HG03442 (cell line): ENCODE data around the gene NDUFA1.
"Not testable (repeated sequence)": the region's sequence is repeated elsewhere in the genome, so short reads cannot be mapped to it uniquely, and the experiment has no call there.

Experiments
- ATAC-seq: cut with Tn5 transposase; IDR thresholded peaks from one replicate; pipeline ENCODE4 v1.9.1; 2021; ENCODE audit warnings: mild to moderate bottlenecking, moderate library complexity; ENCODE audit not compliant: unreplicated experiment

NDUFA1 gene

DNA sequence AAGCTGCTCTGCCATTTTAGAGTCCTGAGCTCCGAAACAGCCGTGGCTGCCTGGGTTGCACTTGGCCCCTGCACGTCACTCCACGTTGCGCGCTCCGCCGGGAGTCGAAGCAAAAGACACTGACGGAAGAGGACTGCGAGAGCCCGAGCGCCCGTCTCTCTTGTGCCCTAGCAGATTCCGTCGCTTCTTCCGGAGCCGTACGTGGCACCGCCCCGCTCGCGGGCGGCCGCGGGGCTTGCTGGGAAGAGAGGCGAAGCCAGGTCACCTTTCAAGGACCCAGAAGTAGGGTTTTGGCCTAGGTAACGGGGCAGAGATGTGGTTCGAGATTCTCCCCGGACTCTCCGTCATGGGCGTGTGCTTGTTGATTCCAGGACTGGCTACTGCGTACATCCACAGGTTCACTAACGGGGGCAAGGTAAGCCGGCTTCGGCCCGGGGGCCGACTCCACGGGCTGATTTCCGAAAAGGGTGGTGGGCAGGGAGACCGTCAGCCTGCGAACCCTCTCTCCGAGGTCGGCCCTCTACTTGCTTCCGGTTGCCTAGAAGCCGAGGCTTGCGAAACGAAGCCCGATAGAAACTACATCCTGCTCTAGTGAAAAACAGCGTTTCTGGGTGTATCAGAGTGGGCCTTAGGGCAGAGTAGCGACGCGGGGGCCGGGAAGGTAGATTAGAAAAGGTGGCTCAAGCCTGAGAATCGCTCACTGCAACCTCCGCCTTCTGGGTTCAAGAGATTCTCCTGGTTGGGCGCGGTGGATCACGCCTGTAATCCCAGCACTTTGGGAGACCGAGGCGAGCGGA is at the start of gene NDUFA1, which contains the start of gene RNF113A:
Gene NDUFA1 (plus strand): TSS at position 234 of the 797 bp plus-strand sequence. CDS start 80 bp downstream, at position 314.
Gene RNF113A (minus strand): TSS at position 135 of the 797 bp plus-strand sequence. CDS start 120 bp downstream, at position 15.
- ATAC-seq, result peak; percentile 91

DNA sequence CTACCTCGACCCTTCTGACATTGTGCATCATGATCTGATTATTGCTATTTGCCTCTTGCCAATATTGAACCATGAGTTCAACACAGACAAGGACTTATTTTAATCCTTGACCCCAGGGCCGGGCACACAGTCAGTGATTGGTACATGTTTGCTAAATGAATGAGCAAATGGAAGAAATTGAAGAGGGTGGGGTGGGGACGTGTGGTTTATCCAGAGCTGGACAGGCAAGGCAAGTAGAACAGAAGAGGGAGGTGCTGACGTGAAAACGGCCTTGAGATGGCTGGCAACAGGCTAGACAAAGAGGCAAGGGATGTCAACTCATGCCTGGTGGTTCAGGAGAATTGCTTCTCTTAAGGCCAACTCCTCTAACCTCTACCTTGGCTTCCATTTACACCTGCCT is 47.4 kb upstream of the NDUFA1 start:
- ATAC-seq, result not testable (repeated sequence)

DNA sequence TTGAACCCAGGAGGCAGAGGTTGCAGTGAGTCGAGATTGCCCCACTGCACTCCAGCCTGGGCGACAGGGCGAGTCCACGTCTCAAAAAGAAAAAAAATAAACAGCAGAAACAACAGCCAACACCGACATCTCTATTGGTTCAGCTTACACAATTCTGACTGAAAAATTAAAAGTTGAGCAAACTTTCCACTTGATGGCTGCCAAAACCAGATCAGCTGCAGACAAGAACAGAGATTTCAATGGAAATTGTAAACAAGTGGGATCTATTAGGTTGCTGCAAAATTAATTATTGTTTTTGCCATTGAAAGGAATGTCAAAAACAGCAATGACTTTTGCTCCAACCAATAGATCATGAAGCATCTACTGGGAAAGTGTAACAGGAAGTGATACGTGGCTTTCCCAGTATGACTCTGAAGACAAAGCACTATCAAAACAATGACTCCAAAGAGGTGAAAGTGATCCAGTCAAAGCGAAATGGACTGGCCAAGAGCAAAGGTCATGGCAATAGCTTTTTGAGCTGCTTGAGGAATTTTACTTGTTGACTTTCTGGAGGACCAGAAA is 45.2 kb upstream of the NDUFA1 start:
- no peak for ATAC-seq

DNA sequence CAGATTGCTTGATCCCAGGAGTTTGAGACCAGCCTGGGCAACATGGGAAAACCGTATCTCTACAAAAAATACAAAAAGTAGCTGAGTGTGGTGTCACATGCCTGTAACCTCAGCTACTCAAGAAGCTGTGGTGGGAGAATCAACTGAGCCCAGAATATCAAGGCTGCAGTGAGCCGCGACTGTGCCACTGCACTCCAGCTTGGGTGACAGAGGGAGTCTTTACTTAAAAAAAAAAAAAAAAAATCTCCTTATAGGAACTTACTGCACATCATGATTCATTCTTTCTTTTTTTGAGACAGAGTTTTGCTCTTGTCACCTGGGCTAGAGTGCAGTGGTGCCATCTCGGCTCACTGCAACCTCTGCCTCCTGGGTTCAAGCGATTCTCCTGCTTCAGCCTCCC is 43.2 kb upstream of the NDUFA1 start:
- no peak for ATAC-seq

DNA sequence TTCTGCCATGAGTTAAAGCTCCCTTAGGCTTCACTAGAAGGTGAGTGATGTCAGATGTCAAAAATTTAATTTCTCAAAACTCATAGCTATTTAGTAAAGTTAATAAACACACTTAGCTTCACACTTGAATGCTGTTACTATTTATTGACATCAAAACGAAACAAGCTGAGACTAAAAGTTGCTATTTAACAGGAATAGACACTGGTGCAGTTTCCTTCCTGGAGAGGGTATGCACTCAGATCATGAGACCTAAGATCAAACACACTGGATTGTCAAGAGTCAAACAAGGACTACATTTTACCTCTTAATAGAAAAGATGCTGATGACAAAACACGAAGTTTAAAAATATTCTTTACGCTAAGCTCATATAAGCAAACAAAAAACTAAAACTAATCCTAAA is 37.7 kb upstream of the NDUFA1 start:
- no peak for ATAC-seq

DNA sequence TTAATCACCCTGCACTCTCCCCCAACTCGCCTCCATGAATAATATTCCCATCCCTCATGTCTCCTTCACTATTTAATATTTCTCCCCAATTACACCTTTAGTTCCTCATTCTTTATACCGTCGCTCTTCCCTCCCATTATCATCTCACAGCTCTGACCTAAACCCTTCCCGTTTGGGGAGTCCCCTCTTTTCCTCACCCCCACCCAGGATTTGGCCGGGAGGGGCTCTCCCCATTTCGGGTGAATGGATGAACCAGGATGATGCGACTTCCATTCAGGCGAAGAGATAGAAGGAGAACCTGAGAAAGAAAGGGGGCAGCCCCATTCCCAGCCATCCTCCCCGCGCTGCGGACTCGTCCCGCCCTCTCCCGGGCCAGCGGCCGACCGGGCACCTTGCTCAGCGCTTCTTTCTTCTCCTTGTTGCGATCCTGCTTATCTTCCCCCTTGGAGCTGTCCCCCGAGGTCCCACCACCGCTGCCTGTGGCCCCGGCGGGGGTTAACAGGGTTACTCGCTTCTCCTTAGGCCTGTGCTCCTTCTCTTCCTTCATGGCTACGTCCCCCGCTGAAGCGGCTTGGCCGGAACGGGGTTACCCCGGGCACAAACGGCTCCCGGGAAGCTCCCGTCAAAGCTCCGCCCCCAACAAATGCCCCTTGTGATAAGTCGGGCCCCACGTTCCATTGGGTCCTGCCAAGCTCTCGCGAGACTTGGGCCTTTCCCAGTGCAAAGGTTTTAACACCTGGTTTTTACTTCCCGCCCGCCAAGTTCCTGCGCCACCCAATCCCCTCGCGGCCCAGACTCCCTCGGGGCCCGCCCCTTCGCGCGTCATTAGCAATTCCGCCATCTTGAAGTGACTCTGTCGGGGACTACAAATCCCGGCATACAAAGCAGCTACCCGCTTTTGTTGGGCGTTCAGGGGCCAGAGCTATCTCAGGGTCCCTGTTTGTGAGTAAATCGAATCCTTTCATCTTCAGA is 19.0 kb upstream of the NDUFA1 start, which contains the start of gene UPF3B:
Gene UPF3B (minus strand): TSS at position 582 of the 972 bp plus-strand sequence. CDS start 35 bp downstream, at position 547.
- peak; percentile 97 for ATAC-seq

DNA sequence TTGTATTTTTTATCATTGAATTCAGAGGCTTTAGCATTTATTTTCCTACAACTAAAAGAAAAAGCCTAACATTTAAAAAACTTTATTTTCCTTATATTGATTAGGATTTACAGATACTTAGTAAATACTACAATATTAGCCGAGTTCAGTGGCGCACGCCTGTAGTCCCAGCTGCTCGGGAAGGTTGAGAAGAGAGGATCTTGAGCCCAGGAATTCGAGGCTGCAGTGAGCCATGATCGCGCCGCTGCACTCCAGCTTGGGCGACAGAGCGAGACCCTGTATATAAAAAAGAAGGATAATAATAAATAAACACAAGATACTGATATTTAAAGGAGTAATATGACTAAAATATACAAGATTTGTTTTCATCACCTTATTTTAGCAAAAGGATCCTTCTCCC is 18.2 kb upstream of the NDUFA1 start:
- no peak for ATAC-seq

DNA sequence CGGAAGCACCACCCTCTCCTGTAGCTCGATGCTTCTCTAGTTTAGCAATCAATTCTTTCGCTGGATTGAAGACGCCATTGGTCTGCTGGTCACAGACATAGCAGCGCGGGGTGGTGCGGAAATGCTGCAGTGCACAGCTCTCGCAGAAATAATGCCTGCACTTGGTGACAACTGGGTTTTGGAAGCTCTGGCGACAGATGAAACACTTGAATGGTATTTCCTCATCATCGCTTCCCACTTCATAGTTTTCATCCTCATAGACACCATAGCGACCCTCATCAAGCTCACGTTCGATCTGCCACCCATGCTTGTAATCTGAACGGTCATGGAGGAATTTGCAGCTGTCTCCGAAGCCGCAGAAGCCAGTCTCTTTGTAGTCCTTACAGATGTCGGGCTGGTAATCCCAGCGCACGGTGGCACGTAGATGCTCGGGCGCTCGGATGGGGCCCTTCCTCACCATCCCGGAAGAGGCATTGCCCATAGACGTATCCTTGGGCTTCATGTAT is 953 bp upstream of the NDUFA1 start:
- peak; percentile 16 for ATAC-seq

DNA sequence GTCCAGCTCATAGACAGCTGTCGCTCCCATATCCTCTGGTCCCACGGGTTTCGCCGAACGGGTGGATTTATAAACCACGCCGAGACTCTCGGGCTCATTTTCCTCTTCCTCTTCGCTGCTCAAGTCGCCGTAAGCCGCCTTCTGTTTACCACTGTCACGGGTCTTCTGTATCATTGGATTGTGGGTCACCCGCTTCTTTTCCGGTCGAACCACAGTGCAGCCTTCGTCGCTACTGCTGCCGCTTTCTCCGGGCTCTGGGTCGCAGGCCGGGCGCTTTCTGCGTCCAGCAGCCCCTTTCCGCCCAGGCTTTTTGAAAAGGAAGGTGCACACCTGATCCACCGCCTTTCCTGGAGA is 410 bp upstream of the NDUFA1 start:
- peak; percentile 36 for ATAC-seq

DNA sequence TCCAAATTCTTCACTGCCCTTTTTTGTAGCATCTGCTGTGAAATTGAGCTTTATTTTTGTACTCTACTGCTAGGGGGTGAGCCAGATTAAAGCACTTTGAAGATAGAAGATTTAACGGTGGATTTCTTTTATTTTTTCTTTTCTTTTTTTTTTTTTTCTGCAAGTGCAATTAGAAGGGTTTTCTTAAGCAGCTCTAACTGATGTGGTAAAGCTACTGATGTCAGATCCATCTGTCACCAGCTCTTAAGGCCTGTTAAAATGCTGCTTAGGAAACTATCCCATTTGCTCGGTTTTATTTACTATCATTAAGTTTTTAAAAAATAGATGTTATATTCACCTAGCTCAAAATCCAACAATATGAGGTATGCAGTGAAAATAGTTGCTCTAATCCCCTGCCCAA is 7.1 kb downstream of the NDUFA1 start:
- ATAC-seq, result no peak

DNA sequence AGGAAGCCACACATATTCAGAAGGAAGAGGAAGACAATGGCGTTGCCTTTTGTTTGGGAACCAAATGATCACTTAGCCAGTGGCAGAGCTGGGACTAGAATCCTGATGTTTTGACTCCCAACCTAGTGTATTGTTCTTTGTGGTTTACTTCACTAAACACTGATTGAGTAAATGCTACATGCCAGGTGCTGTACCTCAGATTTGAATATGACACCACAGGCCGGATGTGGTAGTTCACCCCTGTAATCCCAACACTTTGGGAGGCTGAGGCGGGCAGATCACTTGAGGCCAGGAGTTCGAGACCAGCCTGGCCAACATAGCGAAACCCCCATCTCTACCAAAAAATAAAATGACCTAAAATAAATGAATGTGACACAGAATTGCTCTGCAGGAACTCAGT is 8.4 kb downstream of the NDUFA1 start:
- ATAC-seq, result no peak

DNA sequence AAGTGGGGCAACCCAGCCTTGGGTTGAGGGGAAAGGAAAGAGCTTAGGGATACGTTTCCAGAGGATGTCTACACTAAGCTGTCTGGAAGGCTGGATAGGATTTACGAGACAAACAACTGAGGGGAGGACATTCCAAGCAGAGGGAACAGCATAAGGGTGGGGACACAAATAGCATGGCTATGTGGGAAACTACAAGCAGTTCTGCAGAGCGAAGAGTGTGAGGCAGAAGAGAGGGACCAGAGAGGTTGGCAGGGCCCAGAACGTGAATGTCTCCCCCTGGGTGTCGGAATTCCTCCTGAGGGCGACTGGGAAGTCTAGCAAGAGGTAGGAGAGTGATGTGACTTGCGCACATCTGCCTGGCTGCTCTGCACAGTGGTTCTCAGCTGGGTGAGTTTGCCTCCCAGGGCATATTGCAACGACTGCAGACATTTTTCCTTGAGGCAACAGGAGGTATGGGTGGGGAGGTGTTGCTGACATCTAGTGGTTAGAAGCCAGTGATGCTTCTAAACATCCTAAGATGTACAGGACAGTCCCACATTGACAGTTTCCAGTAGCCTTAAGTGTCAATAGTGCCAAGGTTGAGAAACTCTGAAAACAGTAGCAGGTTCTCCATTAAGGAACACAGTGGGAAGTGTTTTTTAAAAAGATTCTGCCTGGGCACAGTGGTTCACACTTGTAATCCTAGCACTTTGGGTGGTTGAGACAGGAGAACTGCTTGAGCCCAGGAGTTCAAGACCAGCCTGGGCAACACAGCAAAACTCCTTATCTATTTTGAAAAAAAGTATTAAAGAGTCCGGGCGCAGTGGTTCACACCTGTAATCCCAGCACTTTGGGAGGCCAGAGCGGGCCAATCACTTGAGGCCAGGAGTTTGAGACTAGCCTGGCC is 9.2 kb downstream of the NDUFA1 start:
- peak; percentile 66 for ATAC-seq

DNA sequence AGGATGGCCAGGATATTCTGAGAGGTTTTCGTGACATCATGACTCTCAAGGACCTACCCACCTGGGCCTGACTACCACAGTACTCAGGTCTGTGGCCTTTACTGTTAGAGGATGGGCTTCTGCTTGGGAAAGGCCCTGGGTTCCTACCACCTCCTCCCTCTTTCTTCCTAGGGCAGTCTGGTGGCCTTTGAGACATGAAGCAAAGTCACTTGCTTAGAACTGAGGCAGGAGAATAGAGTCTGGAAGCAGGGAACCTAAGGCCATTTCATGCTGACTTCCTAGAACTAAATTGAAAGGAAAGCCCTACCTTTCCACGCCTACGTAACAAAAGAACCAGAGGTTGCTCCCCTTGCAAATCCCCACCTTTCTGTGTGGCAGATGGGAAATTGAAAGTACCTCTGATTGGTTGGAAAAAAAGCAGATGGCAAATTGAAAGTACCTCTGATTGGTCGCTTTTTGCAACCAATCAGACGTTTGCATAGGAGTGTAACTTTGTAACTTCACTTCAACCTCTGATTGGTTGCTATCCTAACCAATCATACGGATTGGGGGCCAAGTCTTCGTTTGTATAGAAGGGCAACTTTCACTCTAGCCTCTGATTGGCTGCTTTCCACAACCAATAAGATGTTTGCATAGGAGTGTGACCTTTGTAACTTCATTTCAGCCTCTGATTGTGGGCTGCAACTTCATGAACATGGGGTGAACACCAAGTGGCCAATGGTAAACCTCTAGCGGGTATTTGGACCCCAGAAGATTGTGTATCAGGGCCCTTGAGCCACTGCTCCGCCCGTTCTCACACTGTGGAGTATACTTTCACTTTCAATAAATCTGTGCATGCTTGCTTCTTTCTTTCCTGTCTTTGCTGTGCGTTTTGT is 14.2 kb downstream of the NDUFA1 start:
- peak; percentile 50 for ATAC-seq

DNA sequence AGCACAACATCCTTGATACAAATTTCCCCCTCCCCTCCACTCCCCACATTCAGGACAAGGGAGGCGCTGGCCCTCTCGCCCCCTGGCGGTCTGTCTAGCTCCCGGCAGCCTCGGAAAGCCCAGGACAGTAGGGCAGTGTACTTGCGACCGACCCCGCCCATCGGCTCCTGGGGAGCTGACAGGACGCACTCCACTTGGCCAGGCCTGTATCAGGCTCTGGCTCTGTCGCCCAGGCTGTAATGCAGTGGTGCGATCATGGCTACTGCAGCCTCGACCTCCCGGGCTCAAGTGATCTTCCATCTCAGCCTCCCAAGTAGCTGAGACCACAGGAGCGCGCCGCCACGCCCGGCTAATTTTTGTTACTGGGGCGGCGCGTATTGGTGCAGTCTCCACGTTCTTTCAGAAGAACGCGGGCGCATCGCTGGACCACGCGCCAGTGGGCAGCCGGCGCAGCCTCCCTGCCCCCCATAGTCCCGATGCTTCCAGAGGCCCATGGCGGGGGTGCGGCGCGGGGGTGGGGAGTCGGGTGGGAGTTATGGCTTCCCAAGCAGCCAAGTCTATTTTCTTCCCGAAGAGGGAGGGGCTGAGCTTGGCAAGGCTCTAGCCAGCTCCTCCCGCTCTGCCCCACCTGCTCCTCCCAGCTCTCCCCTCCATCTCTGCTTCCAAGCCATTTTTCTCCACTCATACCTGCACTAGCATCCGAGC is 16.2 kb downstream of the NDUFA1 start:
- ATAC-seq, result peak; percentile 65

DNA sequence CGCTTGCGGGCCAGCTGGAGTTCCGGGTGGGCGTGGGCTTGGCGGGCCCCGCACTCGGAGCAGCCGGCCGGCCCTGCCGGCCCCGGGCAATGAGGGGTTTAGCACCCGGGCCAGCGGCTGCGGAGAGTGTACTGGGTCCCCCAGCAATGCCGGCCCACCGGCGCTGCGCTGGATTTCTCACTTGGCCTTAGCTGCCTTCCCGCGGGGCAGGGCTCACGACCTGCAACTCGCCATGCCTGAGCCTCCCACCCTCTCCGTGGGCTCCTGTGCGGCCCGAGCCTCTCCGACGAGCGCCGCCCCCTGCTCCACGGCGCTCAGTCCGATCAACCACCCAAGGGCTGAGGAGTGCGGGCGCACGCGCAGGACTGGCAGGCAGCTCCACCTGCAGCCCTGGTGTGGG is 19.0 kb downstream of the NDUFA1 start:
- ATAC-seq, result not testable (repeated sequence)

DNA sequence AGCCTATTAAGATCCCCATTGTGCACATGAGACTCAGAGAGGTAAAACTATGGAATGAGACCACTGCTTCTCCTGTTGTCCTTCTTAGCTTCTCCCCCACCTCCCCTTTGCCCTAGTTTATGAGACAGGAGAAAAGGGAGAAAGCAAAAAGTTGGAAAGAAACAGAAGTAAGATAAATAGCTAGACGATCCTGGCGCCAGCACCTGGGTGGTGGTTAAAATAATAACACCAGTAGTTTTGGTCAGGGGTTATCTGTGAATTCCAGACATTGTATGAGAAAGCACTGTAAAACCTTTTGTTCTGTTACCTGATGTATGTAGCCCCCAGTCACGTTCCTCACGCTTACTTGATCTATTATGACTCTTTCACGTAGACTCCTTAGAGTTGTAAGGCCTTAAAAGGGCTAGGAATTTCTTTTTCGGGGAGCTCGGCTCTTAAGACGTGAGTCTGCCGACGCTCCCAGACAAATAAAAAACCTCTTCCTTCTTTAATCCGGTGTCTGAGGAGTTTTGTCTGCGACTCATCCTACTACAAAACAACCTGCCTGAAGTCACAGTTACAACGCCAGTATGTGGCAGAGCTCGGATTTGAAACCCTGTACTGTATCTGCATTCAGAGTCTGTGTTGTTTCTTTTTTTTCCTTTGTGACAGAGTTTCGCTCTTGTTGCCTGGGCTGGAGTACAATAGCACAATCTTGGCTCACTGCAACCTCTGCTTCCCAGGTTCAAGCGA is 20.5 kb downstream of the NDUFA1 start:
- ATAC-seq, result not testable (repeated sequence)

DNA sequence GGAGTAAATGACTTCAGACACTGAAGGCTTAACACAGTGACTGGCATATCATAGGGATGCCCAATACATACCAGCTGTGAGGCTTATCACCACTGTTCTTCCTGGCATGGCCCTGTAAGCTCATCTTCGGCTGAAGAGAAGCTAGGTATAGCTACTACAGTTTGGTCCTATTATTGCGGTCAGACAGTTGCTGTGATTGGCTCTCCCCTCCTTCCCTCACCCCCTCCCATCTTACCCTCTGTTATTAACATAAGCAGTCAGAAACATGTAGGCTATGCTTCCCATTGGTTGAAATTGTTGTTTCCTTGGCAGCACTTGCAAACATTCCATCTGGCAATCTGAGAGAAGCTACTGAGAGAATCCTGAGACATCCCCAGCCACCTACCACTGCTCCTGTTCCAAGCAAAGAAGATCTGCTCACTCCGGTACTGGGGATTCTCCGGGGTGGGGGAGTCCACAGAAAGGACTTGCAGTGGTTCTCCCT is 24.3 kb downstream of the NDUFA1 start, which contains the start of gene AKAP14:
Gene AKAP14 (plus strand): TSS at position 51 of the 484 bp plus-strand sequence. CDS start 7,331 bp downstream, outside the sequence.
- no peak for ATAC-seq
